ENCODE data around the gene GSX1.

- no peak for TF ChIP-seq CTCF (IDR thresholded peaks at IDR 0.05)
- TF ChIP-seq POLR2A (IDR thresholded peaks at IDR 0.05), result no peak
- no peak for TF ChIP-seq POLR2AphosphoS5 (IDR thresholded peaks at IDR 0.05)
Measured at GRCh38 chr13:27789495-27790303, 2.6 kb upstream of the GSX1 start.
